ENCODE data around the gene LRRC75B.
"Not testable (repeated sequence)": the region's sequence is repeated elsewhere in the genome, so short reads cannot be mapped to it uniquely, and the experiment has no call there.

The LRRC75B gene, protein sequence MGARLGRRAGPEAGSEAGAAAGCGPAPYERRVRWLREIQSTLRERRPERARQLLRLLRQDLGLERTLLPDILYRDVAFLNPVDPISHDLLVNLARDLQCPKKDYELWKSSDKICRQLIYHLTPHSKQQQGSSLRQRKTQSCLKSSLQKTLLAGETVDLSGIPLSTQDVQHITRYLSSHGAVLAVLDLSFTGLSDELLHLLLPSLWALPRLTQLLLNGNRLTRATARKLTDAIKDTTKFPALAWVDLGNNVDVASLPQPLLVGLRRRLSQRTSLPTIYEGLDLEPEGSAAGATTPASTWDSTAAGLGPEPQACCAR

DNA sequence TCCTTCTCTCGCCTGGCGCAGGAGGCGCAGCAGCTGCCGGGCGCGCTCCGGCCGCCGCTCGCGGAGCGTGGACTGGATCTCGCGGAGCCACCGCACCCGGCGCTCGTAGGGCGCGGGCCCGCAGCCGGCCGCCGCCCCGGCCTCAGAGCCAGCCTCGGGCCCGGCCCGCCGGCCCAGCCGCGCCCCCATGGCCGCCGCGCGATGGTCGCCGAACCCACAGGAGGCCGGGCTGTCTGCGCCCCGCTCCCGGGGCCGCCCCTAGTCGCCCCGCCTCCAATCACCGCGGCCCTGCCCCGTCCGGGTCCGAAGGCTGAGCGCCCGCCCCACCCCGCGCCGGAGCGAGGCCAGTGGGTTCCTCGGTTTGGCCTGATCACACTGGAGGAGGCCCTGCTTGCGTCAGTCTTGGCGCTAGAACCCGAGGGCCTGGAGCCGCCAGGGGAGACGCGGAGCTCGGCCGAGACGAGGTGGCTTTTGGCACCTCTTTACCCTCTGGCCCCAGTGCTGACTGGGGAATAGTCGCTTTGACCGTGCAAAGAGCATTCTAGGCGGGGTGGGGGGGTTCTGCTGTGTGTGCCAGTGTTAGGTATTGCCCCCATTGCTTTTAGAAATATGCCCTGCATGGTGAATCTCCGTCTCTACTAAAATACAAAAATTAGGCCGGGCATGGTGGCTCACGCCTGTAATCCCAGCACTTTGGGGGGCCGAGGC lies at the start of gene LRRC75B:
Gene LRRC75B (minus strand): TSS at position 223 of the 708 bp plus-strand sequence. CDS start 34 bp downstream, at position 189.
- DNase-seq, result peak; percentile 26

DNA sequence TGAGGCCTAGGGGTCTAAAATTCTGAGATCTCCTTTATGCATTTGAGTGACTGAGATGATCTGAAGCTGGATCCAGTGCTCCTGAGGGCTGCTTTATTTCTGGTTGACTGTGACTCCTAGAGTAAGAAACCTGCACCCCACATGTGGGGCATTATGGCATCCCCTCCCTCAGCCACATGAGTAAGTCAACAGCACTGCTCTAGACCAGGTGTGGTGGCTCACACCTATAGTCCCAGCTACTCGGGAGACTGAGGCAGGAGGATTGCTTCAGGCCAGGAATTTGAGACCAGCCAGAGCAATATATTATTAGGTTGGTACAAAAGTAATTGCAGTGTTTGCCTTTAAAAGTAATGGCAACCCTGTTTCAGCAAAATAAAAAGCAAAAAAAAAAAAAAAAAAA lies 49.4 kb upstream of the LRRC75B start:
- not testable (repeated sequence) for DNase-seq

DNA sequence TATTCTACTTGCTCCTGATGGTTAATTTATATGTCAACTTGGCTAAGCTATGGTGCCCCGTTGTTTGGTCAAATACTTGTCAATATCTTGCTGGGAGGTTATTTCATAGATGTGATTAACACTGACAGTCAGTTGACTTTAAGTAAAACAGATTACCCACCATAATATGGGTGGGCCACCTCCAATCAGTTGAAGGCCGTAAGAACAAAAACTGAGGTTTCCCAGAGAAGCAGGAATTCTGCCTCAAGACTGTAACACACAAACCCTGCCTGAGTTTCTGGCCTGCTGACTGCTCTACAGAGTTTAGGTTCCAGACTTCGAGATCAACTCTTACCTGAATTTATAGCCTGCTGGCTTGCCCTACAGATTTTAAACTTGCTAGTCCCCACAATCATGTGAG lies 43.6 kb upstream of the LRRC75B start:
- not testable (repeated sequence) for DNase-seq

DNA sequence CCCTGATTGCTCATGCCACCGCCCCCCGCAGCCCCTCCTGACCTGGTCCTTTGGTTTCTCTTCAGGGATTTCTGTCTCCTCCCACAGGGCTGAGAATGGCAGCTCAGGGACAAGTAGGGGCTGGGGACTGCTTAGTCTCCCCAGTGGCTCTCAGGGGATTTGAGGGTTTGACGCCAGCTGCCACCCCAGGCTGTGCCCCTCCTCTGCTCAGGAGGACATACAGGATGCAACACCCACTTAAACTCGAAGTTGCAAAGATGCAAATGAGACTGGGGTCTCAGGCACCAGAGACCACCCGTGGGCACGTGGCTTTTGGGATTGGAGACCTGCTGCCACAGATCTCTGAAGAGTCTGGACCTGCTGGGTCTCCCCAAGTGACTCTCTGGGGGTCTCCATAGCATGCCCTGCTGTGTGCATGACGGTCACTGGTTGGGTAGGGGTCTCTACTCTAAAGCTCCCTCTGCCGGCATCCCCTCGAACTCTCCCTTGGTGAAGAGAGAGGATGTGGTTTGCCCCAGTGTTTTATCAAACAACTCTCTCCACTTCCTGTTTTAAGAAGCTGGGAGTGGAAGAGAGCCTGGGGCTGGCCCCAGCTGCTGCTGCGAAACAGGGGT lies 42.0 kb upstream of the LRRC75B start:
- DNase-seq, result not testable (repeated sequence)

DNA sequence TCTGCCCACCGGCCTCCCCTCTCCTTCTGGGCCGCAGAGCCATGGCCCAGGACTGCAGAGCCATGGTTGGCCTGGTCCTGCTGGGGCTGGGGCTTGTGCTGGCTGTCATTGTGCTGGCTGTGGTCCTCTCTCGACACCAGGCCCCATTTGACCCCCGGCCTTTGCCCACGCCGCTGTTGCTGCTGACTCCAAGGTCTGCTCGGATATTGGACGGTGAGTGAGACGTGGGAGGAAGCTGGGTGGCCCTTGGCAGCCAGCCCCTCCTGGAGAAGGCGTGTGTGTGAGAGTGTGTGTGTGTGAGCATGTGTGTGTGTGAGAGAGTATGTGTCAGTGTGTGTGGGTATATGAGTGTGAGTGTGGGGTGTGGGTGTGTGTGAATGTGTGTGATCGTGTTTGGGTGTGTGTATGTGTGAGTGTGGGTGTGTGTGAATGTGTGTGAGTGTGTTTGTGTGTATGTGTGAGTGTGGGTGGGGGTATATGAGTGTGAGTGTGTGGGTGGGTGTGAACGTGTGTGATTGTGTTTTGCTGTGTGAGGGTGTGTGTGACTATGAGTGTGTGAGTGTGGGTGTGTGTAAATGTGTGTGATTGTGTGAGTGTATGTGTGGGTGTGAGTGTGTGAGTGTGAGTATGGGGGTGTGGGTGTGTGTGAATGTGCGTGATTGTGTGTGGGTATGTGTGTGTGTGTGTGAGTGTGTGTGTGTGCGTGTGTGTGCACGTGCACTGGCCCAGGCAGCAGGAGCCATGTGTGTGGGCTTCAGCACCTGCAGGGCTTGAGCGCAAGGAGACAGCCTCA lies 40.6 kb upstream of the LRRC75B start:
- DNase-seq, result not testable (repeated sequence)

DNA sequence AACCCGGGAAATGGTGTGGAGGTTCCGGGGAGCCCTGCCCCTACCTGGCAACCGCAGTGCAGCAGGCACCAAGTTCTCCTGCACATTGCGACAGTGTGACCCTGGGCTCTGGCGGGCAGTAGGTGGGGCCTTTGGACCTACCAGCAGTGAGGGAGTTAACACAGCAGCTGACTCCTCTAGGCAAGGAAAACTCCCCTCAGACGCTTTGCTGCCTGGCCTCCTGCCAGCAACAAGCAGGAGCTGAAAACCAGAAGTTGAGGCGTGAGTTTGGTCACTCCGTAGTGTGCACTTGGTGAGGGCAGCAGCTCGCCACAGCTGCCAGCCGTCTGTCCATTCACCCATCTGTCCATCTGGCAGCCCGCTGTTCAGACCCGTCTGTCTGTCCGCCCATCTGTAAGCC lies 39.8 kb upstream of the LRRC75B start:
- not testable (repeated sequence) for DNase-seq

DNA sequence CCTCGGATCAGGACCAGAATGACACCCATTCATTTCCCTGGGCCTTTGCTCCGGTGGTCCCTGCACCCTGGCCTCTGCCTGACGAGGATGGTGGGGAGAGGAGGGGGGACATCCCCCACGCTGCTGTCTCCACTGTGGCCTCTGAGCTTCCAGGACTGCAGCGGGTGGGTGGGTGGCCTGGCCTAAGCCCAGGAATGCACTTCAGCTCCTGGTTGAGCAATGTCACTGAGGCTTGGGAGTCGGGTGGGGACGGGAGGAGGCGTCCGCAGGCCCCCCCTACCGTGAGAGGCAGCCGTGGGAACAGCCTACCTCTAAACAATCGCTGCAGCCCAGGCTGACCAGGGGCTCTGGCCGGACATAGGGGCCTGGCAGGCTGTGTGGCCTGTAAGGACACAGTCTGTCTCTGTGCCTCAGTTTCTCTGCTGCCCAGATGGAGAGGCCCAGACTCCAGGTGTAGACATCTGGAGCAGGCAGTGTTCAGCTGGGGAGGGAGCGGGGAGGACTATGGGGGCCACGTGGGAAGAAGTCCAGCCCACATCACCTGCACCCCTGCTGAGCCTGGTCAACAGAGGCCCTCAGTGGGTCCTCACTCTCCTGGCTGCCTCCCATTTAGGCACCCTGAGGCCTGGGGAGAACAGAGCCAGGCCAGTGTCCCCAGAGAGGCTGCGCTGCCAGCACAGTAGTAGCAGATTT lies 38.7 kb upstream of the LRRC75B start:
- DNase-seq, result not testable (repeated sequence)

DNA sequence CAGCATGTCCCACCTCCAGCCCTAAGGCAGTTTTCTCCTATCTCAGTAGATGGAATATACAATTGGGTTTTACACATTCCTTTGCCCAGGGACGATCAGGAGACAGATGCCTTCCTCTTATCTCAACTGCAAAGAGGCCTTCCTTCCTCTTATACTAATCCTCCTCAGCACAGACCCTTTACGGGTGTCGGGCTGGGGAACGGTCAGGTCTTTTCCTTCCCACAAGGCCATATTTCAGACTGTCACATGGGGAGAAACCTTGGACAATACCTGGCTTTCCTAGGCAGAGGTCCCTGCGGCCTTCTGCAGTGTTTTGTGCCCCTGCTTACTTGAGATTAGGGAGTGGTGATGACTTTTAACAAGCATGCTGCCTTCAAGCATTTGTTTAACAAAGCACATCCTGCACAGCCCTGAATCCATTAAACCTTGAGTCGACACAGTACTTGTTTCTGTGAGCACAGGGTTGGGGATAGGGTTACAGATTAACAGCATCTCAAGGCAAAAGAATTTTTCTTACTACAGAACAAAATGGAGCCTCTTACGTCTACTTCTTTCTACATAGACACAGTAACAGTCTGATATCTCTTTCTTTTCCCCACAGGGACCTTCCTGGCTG lies 38.0 kb upstream of the LRRC75B start:
- not testable (repeated sequence) for DNase-seq

DNA sequence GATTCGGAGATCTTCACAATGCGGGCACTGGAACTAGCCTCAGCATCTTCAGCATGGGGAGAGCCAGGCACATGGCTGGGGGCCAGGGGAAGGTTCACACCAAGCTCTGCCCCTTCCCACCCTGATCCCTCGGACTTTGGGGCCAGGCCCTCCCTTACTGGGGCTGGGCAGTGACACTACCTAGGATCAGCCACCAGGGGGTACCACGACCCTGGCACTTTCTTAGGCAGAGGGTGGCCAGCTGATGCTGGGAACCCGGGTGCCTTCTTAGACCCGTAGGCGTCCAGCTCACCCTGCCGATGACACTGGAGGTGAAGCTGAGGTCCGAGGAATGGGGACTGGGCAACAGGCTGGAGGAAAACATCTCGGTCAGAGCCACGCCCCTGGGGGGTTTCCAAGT lies 36.2 kb upstream of the LRRC75B start:
- not testable (repeated sequence) for DNase-seq

DNA sequence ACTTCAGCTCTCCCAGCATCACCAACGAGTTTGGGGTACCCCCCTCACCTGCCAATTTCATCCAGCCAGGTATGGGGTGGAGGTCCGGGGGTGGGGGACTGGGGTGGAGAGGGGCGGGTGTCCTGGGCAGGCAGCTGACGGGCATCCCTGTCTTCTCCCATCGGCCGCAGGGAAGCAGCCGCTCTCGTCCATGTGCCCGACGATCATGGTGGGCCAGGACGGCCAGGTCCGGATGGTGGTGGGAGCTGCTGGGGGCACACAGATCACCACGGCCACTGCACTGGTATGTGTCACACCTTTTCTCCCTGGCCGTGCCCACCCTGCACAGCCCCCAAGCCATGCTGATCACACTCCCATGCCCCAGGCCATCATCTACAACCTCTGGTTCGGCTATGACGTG lies 35.0 kb upstream of the LRRC75B start:
- DNase-seq, result not testable (repeated sequence)

DNA sequence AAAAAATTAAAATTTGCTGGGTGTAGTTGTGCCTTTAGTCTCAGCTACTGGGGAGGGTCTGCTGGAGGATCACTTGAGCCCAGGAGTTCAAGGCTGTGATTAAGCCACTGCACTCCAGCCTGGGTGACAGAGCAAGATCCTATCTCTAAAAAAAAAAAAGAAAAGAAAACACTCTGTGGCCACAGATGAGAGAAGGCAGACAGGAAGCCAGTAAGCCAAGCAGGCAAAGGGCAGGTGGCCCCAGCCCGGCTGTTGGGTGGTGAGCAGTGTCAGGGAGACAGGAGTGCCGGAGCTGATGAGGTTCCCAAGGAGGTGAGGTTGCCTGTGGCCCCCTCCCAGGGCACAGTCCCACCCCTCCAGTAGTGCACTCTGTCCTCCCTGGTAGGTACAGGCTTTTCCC lies 29.7 kb upstream of the LRRC75B start:
- DNase-seq, result not testable (repeated sequence)

DNA sequence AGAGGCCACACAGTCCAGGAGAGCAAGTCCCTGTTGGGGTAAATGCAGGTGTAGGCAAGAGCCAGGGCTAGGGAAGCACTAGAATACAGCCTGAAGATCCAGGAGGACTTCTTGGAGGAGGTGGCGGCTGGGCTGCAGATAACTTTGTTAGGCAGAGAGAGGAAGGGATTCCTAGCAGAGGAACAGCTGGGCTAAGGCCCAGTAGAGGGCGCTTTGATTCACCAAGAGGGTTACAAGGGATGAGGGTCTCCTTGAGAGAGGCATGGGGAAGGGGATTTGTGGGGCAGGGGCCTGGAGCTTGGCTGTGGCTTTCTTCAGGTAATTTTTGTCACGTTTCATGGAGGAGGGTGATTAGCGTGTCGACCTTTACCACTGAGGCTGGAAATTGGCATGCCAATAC lies 28.4 kb upstream of the LRRC75B start:
- not testable (repeated sequence) for DNase-seq

DNA sequence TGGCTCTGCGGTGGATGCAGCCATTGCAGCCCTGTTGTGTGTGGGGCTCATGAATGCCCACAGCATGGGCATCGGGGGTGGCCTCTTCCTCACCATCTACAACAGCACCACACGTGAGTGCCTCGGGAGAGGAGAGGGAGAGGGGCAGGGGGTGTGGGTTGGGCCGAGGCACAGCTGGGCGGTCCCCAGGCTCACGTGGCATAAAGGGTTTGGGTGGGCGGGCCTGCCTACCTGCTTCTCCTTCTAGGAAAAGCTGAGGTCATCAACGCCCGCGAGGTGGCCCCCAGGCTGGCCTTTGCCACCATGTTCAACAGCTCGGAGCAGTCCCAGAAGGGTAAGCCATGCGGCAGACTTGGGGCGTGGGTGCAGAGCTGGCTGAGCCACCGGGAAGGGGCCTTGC lies 21.9 kb upstream of the LRRC75B start:
- DNase-seq, result not testable (repeated sequence)

DNA sequence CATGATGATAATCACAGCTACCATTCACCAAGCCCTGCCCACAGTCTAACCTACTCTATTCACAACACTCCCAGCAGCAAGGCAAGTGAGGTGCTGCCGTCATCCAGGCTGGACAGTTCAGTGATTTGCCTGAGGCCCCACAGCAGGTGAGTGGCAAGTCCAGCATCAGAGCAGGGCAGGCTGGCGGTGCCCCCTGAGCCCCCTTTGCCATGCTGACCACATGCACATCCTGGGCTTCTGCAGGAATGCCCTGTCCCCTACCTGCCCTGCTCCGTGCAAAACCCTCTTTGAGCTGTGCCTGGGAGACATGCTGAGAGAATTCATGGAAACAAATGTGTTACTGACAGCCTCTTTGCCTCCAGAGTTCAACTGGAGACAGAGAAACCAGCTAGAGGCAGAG lies 17.0 kb upstream of the LRRC75B start:
- DNase-seq, result not testable (repeated sequence)

DNA sequence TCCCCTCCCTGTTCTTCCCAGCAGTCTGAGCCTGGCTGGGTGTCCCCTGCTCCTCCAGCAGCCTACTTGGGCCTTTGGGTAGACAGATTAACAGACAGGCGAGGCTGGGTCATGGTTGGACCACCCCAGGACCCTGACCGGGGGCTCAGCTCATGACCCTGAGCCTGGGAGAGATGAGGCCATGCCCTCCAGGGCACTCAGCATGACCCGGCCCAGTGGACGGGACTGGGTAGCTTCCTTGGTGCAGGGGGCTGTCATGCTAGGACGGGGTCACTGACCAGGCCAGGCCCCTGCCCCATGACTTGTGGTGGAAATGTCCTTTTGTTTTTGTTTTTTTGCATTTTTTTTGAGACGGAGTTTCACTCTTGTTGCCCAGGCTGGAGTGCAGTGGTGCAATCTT lies 15.5 kb upstream of the LRRC75B start:
- not testable (repeated sequence) for DNase-seq

DNA sequence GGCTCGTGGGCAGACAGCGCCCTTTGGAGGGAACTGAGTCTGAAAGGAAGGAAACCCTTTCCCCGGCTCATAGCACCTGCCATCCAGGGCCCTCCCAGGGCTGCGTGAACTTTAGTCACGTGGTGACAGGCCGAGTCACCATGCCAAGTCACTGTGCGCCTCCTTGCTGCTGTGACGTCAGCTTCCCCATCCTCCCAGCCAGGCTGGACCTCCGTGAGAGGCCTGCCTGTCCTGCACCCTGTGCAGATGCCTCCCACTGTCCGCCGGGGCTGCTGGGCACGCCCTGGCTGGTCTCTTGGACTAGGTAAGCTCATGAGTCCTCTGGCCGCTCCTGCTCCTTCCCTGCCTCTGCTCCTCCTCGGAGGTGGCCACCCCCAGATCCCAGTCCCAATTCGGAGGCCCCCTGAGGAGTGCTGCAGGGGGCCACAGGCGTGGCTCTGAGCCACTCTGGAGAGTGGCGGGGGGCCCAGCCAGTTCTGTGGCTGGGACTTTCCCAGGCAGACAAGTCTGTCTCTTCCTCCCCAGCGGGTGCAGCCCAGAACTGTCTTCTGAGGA lies 14.6 kb upstream of the LRRC75B start:
- DNase-seq, result not testable (repeated sequence)

DNA sequence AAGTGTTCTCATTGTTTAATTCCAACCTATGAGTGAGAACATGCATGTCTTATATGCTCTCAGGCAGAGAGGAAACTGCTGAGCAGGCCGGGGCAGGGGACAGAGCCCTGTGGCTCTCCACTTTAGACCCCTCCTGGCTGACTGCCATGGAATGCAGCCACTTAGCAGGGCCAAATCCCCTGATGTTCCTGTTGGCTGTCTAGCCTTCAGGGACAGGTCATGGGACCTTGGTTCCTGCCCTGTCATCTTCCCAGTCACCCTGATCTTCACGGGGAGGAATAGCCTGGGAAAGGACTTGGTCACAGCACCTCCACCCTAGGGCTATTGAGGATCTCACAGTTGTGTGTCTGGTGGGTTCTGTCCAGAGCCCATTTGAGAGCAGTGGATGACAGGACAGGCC lies 13.5 kb upstream of the LRRC75B start:
- not testable (repeated sequence) for DNase-seq

DNA sequence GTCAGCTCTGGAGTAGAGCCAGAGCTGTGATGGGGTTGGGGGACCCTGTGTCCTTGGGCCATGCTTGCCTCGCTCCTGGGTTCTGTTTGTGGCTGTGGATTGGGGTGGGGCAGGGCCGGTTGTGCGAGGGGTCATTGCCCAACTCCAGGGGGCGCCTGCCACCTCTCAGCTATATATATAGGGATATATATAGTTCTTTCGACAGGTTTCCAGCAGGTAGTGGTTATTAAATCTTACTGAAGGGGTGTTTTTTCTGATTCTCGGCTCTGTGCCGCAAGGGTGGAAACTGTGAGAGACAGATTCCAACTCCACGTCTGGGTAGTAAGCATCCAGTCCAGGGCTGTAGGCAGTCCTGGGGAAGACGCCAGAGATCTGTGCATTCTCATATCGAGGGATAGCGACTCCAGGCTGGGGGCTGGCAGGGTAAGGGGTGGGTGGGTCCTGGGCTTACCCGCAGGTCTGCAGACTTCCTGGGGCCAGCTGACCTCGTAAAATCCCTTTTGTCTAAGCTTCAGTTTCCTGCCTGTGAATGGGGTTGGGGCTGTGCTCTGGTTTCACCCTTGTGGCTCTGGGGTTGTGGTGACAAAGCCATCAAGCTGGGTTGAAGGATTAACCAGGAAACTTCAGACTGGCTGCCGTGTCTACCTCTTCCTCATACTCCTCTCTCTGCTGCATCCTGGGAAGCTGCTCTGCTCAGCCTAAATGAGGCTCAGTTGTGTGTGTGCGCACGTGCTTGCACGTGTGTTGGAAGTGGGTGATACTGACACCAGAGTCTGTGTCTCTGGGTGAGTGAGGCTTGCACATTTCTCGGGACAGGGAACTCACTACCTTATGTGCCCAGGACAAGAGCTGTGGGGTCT lies 11.1 kb upstream of the LRRC75B start:
- DNase-seq, result not testable (repeated sequence)

DNA sequence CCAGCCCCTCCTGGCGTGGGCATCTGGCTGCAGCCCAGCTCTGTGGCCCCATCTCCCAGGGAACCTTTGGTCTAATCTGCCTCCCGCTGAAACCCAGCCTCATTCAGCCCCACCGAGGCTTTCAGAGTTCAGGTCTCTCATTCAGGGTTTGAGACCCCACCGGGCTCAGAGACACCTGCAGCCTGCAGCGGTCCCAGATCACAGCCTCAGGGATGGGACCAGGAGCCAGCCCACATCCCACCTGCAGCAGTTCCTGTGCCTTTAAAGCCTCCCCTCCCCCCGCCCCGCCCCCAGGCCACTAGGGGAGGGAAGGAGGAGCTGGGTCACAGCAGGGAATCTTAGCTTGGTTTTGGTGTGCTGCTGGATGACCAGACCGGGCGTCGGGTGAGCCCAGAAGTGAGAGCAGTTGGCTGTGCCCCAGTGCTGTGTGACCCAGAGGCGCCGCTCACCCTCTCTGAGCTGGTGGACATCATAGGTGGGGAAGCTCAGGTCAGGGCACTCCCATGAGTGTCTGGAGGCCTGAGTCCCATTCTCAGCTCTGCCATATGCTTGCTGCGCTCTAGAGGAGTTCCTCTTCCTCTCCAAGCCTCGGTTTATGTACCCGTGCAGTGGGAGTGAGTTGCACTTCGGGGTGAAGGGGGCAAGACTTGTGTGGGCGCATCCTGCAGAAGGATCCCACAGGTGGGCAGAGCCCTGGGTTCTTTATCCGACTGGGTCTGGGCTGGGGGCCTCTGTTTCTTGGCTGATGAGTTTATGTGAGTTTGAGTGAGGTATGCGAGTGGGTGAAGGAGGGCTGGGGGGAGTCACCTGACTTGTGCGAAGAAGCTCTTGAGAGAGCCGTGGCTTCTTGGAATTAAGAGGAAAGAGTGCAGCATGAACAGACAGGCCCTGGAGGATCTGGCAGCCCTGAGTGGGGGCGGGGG lies 10.2 kb upstream of the LRRC75B start, which contains the start of gene GGT1:
Gene GGT1 (plus strand): TSS at position 347 of the 923 bp plus-strand sequence. CDS start 7,889 bp downstream, outside the sequence.
- not testable (repeated sequence) for DNase-seq
